ENCODE results near the gene SHFL. TPM values are rescaled to one million over a fixed set of nuclear protein-coding genes. Genes with fewer than 3 reads are reported as not detected.

The SHFL gene
- total RNA-seq, 1 experiment from 2014 or later: 18.5 TPM

DNA sequence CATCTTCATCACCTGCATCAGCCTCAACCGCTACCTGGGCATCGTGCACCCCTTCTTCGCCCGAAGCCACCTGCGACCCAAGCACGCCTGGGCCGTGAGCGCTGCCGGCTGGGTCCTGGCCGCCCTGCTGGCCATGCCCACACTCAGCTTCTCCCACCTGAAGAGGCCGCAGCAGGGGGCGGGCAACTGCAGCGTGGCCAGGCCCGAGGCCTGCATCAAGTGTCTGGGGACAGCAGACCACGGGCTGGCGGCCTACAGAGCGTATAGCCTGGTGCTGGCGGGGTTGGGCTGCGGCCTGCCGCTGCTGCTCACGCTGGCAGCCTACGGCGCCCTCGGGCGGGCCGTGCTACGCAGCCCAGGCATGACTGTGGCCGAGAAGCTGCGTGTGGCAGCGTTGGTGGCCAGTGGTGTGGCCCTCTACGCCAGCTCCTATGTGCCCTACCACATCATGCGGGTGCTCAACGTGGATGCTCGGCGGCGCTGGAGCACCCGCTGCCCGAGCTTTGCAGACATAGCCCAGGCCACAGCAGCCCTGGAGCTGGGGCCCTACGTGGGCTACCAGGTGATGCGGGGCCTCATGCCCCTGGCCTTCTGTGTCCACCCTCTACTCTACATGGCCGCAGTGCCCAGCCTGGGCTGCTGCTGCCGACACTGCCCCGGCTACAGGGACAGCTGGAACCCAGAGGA, 28.0 kb downstream of the SHFL start:
- BruUV-seq (replicated peaks): no TSS peak

More for the DNA sequence above, 28.0 kb downstream of the SHFL start:
- POLR2A ChIA-PET: interaction anchor here (1.1 kb wide), 1 partner anchor 8 kb away, joined by 5 read pairs; the partner anchor contains the start of gene PPAN
- no peak overlapping the region for H3K4me2 ChIP-seq (ENCODE audit: low read length)
- no peaks in the 10 kb centered on the region for H3K27me3 ChIP-seq (ENCODE audit: insufficient read depth, low read length)
- no peak overlapping the region for H2AFZ ChIP-seq (ENCODE audit: low read depth, low read length, poor library complexity, severe bottlenecking)
- H3K9ac ChIP-seq (ENCODE audit: low read length): no peak overlapping the region
- H4K20me1 ChIP-seq (ENCODE audit: insufficient read depth): no peaks in the 10 kb centered on the region
- H3K27ac ChIP-seq (ENCODE audit: low read depth, low read length): peak overlapping the region; percentile 47; the same call in 1 of the 2 replicates
- intact Hi-C loops (cut with micrococcal nuclease): loop anchor here (1.0 to 2.0 kb wide), 2 partner anchors 180 to 183 kb away; no protein-coding TSS in a partner anchor
- H3K79me2 ChIP-seq (ENCODE audit: insufficient read depth, low read length): peaks cover 39% of the 10 kb centered on the region
- H3K9me3 ChIP-seq (ENCODE audit: control insufficient read depth in 1 of 2, insufficient read depth in 1 of 2, low read depth in 1 of 2, low read length in 2 of 2): no peaks in the 10 kb centered on the region
- RAD21 ChIA-PET (ENCODE audit: low non-redundant PET in 1 of 2, low total read pairs in 2 of 2, uncharacterized antibody in 2 of 2, unreplicated experiment in 2 of 2): no interaction called here
- peak; percentile 20 for ATAC-seq
- CTCF ChIA-PET: interaction anchor here (1.2 to 3.0 kb wide), 3 partner anchors 18 to 183 kb away, joined by 3 to 13 read pairs (median 10); no protein-coding TSS in a partner anchor
- TF ChIP-seq ELF1 (IDR thresholded peaks at IDR 0.05; ENCODE audit: borderline replicate concordance, low read depth): no peak
- no peak for TF ChIP-seq ZNF274 (IDR thresholded peaks at IDR 0.05; ENCODE audit: low read depth, low read length)
- no peak for TF ChIP-seq EGR1 (IDR thresholded peaks at IDR 0.05; ENCODE audit: low read depth)
- TF ChIP-seq ZFX (IDR thresholded peaks at IDR 0.05): peak; percentile 12; the same call in 1 of the 2 replicates
- TF ChIP-seq POLR2A (IDR thresholded peaks at IDR 0.05; ENCODE audit: borderline replicate concordance, extremely low read depth, insufficient read depth, insufficient read length): no peak
- TF ChIP-seq, protein P1, sequence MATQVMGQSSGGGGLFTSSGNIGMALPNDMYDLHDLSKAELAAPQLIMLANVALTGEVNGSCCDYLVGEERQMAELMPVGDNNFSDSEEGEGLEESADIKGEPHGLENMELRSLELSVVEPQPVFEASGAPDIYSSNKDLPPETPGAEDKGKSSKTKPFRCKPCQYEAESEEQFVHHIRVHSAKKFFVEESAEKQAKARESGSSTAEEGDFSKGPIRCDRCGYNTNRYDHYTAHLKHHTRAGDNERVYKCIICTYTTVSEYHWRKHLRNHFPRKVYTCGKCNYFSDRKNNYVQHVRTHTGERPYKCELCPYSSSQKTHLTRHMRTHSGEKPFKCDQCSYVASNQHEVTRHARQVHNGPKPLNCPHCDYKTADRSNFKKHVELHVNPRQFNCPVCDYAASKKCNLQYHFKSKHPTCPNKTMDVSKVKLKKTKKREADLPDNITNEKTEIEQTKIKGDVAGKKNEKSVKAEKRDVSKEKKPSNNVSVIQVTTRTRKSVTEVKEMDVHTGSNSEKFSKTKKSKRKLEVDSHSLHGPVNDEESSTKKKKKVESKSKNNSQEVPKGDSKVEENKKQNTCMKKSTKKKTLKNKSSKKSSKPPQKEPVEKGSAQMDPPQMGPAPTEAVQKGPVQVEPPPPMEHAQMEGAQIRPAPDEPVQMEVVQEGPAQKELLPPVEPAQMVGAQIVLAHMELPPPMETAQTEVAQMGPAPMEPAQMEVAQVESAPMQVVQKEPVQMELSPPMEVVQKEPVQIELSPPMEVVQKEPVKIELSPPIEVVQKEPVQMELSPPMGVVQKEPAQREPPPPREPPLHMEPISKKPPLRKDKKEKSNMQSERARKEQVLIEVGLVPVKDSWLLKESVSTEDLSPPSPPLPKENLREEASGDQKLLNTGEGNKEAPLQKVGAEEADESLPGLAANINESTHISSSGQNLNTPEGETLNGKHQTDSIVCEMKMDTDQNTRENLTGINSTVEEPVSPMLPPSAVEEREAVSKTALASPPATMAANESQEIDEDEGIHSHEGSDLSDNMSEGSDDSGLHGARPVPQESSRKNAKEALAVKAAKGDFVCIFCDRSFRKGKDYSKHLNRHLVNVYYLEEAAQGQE (IDR thresholded peaks at IDR 0.05; ENCODE audit: low read depth): no peak
- no peak for TF ChIP-seq SRF (IDR thresholded peaks at IDR 0.05; ENCODE audit: low read depth)
- no peak for TF ChIP-seq CBX3 (IDR thresholded peaks at IDR 0.05; ENCODE audit: low read depth)
- no peak for TF ChIP-seq RAD21 (IDR thresholded peaks at IDR 0.05; ENCODE audit: low read depth)
- peak; percentile 14; the same call in 1 of the 2 replicates for TF ChIP-seq POLR2AphosphoS5 (IDR thresholded peaks at IDR 0.05; ENCODE audit: low read depth, low read length)
- TF ChIP-seq YY1 (IDR thresholded peaks at IDR 0.05; ENCODE audit: extremely low read depth, insufficient replicate concordance, low read depth, low read length): no peak
- H3K4me1 ChIP-seq (ENCODE audit: control insufficient read depth in 1 of 2, insufficient read depth in 2 of 2, low read length in 2 of 2): peaks cover 5 to 42% of the 10 kb centered on the region in 2 experiments
- DNase-seq (ENCODE audit: low read depth, low spot score): no peak
- H3K4me3 ChIP-seq (replicated peaks in 1 of 2; ENCODE audit: low read depth in 1 of 2, low read length in 2 of 2): no peak overlapping the region
- no peaks in the 10 kb centered on the region for H3K9me2 ChIP-seq (ENCODE audit: insufficient read depth)
- peaks cover 32 to 44% of the 10 kb centered on the region in 2 experiments; a peak in 3 of 4 replicates for H3K36me3 ChIP-seq (ENCODE audit: control insufficient read depth in 1 of 2, insufficient read depth in 2 of 2, low read length in 2 of 2)
